ENCODE results near the gene NFE2L2. TPM values are rescaled to one million over a fixed set of nuclear protein-coding genes. Genes with fewer than 3 reads are reported as not detected.

The NFE2L2 gene
- total RNA-seq, 1 donor from 2014 or later, result 83.3 TPM

DNA sequence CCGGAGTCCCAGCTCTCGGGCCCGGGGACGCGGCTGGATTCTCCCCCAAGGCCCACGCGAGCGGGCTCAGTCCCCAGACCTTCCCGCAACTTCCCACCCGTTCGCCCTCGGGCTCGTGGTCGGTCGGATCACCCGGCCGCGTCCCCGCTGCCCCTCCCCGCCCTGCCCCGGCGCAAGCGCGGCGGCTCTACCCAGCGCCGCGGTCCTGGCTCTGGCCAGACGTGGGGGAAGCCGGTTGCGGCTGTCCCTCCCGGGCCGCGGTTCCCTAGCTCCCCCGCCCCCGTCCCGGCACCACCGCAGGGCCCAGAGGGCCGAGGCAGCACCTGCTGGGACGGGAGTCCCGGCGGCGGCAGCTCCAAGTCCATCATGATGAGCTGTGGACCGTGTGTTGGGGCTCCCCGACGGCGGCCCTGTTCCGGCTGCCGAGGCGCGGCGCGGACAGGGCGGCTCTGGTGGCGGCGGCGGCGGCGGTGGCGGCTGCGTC is 276 bp downstream of the NFE2L2 start:
- Mint-ChIP-seq H3K4me1 (ENCODE audit: low read depth, unreplicated experiment) (peaks cover 25% of the 10 kb centered on the region), H3K27me3 (ENCODE audit: low read depth, unreplicated experiment) (no peaks in the 10 kb centered on the region), H3K9me3 (ENCODE audit: unreplicated experiment) (no peaks in the 10 kb centered on the region), H3K27ac (ENCODE audit: unreplicated experiment) (no peak overlapping the region), H3K4me3 (ENCODE audit: unreplicated experiment) (peak overlapping the region; percentile 62), H3K36me3 (ENCODE audit: low read depth, unreplicated experiment) (no peaks in the 10 kb centered on the region)
- Histone ChIP-seq H3K4me1 (ENCODE audit: insufficient read depth, low read length) (peaks cover 22% of the 10 kb centered on the region), H3K4me3 (ENCODE audit: insufficient read depth, low read depth, low read length) (peak overlapping the region; percentile 83), H3K27ac (ENCODE audit: low read depth, low read length) (peak overlapping the region; percentile 97), H4K20me1 (ENCODE audit: insufficient read depth, low read length) (peaks cover 31% of the 10 kb centered on the region), H3K27me3 (ENCODE audit: insufficient read depth, low read length) (no peaks in the 10 kb centered on the region), H3K36me3 (ENCODE audit: insufficient read depth, low read length) (no peaks in the 10 kb centered on the region), H3K79me2 (ENCODE audit: insufficient read depth, low read length) (peaks cover 51% of the 10 kb centered on the region), H3K4me2 (ENCODE audit: low read length) (peak overlapping the region; percentile 85), H3K9ac (ENCODE audit: low read length) (peak overlapping the region; percentile 92), H2AFZ (ENCODE audit: low read depth, low read length) (no peak overlapping the region), H3K9me3 (ENCODE audit: insufficient read depth, low read depth, low read length) (no peaks in the 10 kb centered on the region)
- no peak for DNase-seq (ENCODE audit: low read depth)
- no peak for FAIRE-seq
- TF ChIP-seq, protein P1, sequence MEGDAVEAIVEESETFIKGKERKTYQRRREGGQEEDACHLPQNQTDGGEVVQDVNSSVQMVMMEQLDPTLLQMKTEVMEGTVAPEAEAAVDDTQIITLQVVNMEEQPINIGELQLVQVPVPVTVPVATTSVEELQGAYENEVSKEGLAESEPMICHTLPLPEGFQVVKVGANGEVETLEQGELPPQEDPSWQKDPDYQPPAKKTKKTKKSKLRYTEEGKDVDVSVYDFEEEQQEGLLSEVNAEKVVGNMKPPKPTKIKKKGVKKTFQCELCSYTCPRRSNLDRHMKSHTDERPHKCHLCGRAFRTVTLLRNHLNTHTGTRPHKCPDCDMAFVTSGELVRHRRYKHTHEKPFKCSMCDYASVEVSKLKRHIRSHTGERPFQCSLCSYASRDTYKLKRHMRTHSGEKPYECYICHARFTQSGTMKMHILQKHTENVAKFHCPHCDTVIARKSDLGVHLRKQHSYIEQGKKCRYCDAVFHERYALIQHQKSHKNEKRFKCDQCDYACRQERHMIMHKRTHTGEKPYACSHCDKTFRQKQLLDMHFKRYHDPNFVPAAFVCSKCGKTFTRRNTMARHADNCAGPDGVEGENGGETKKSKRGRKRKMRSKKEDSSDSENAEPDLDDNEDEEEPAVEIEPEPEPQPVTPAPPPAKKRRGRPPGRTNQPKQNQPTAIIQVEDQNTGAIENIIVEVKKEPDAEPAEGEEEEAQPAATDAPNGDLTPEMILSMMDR (IDR thresholded peaks at IDR 0.05; ENCODE audit: insufficient read depth, low read depth, low read length), result no peak
- no peak for TF ChIP-seq EZH2 (IDR thresholded peaks at IDR 0.05; ENCODE audit: insufficient read depth, low read length)

DNA sequence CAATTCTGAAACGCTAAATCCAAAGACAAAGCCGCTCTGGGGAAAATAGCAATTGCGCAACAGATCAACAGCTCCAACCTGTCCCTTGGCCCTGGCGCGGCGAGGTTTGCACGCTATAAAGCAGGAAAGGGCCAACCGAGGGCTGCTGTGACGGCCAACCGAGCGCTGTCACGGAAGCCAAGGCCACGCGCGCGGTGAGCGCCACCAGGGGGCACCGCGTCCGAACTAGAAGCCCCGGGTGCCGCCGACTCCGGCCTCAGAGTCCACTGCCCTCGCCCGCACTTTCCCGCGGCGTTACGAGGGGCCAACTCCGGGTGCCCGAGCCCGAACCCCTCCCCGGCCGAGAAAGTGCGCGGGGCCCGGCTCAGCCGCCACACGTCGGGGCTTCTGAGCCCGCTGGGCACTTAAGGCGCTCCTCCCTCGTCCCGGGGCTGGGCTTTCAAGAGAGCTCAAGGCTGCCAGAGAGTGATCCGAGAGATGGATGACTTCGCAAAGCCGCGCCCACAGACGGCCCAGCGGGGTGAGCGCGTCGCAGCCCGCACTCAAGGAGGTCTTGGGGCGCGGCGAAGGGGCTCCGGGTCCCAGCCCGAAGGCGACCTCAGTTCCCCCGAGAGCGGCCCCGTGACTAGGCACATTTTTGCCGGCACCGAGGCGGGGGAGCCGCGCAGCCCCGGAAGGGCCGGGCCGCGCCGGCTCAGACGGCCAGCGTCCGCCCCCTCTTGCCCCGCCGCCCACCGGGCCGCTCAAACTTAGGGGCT is 897 bp downstream of the NFE2L2 start:
- no peaks in the 10 kb centered on the region for H3K9me3 ChIP-seq (ENCODE audit: insufficient read depth, low read depth, low read length)
- H3K27me3 Mint-ChIP-seq (ENCODE audit: low read depth, unreplicated experiment), result no peaks in the 10 kb centered on the region
- peak overlapping the region; percentile 92 for H3K9ac ChIP-seq (ENCODE audit: low read length)
- H3K79me2 ChIP-seq (ENCODE audit: insufficient read depth, low read length), result peaks cover 57% of the 10 kb centered on the region
- H3K4me1 ChIP-seq (ENCODE audit: insufficient read depth, low read length), result peaks cover 22% of the 10 kb centered on the region
- H3K4me1 Mint-ChIP-seq (ENCODE audit: low read depth, unreplicated experiment), result peaks cover 29% of the 10 kb centered on the region
- peak overlapping the region; percentile 29 for H2AFZ ChIP-seq (ENCODE audit: low read depth, low read length)
- H3K36me3 ChIP-seq (ENCODE audit: insufficient read depth, low read length), result peaks cover 3% of the 10 kb centered on the region
- H3K27ac Mint-ChIP-seq (ENCODE audit: unreplicated experiment), result peak overlapping the region; percentile 99
- no peaks in the 10 kb centered on the region for H3K36me3 Mint-ChIP-seq (ENCODE audit: low read depth, unreplicated experiment)
- H3K9me3 Mint-ChIP-seq (ENCODE audit: unreplicated experiment), result no peaks in the 10 kb centered on the region
- H3K27me3 ChIP-seq (ENCODE audit: insufficient read depth, low read length), result no peaks in the 10 kb centered on the region
- peak overlapping the region; percentile 83 for H3K4me3 ChIP-seq (ENCODE audit: insufficient read depth, low read depth, low read length)
- H3K4me3 Mint-ChIP-seq (ENCODE audit: unreplicated experiment), result peak overlapping the region; percentile 98
- peak; percentile 96 for DNase-seq (ENCODE audit: low read depth)
- TF ChIP-seq, protein P1 (IDR thresholded peaks at IDR 0.05; ENCODE audit: insufficient read depth, low read depth, low read length), result peak; percentile 61
- TF ChIP-seq EZH2 (IDR thresholded peaks at IDR 0.05; ENCODE audit: insufficient read depth, low read length), result no peak
- H3K4me2 ChIP-seq (ENCODE audit: low read length), result peak overlapping the region; percentile 85
- peak overlapping the region; percentile 97 for H3K27ac ChIP-seq (ENCODE audit: low read depth, low read length)
- FAIRE-seq, result no peak
- H4K20me1 ChIP-seq (ENCODE audit: insufficient read depth, low read length), result peaks cover 37% of the 10 kb centered on the region

Data from astrocyte (in vitro differentiated cells and primary cell).